ENCODE measurements around the gene NANOS2. TPM values are rescaled to one million over a fixed set of nuclear protein-coding genes. Genes with fewer than 3 reads are reported as not detected.

NANOS2 gene
- total RNA-seq, 1 experiment from 2014 or later: not detected

- H3K27ac ChIP-seq: no peak overlapping the region
- peaks cover 47% of the 10 kb centered on the region for H3K27me3 ChIP-seq (ENCODE audit: insufficient read depth, low read depth)
- no peak for DNase-seq
- no peaks in the 10 kb centered on the region for H3K79me2 ChIP-seq (ENCODE audit: low read depth)
- no peaks in the 10 kb centered on the region for H3K9me3 ChIP-seq (ENCODE audit: insufficient read depth, low read depth)
- no peak overlapping the region for H3K4me2 ChIP-seq
- ChIA-PET CTCF (interaction anchor here (0.6 kb wide), 1 partner anchor 437 kb away, joined by 4 read pairs; no protein-coding TSS in a partner anchor), POLR2A (ENCODE audit: unreplicated experiment) (interaction anchor here (0.6 kb wide), 1 partner anchor 76 kb away, joined by 3 read pairs; no protein-coding TSS in a partner anchor)
- no TSS peak for BruUV-seq (replicated peaks)
- intact Hi-C loops (cut with micrococcal nuclease; ENCODE audit: unreplicated experiment): no loop called here
- 0 out of 2 replicates have a peak, but pooled peaks cover 6% of the 10 kb centered on the region for H4K20me1 ChIP-seq (ENCODE audit: insufficient read depth)
- H2AFZ ChIP-seq: no peak overlapping the region
- H3K4me1 ChIP-seq (replicated peaks; ENCODE audit: insufficient read depth): no peaks in the 10 kb centered on the region
- H3K4me3 ChIP-seq: no peak overlapping the region
- H3K9me2 ChIP-seq (ENCODE audit: insufficient read depth): no peaks in the 10 kb centered on the region
- H3K36me3 ChIP-seq (ENCODE audit: low read depth): no peaks in the 10 kb centered on the region
- no peaks in the 10 kb centered on the region for H3F3A ChIP-seq (ENCODE audit: insufficient read depth, low read depth)
- TF ChIP-seq EZH2 (IDR thresholded peaks at IDR 0.05; ENCODE audit: low read depth): no peak
- no peak for TF ChIP-seq CTCF (conservative IDR thresholded peaks at IDR 0.05)
Measured at GRCh38 chr19:45940515-45940805, 25.9 kb upstream of the NANOS2 start.

DNA sequence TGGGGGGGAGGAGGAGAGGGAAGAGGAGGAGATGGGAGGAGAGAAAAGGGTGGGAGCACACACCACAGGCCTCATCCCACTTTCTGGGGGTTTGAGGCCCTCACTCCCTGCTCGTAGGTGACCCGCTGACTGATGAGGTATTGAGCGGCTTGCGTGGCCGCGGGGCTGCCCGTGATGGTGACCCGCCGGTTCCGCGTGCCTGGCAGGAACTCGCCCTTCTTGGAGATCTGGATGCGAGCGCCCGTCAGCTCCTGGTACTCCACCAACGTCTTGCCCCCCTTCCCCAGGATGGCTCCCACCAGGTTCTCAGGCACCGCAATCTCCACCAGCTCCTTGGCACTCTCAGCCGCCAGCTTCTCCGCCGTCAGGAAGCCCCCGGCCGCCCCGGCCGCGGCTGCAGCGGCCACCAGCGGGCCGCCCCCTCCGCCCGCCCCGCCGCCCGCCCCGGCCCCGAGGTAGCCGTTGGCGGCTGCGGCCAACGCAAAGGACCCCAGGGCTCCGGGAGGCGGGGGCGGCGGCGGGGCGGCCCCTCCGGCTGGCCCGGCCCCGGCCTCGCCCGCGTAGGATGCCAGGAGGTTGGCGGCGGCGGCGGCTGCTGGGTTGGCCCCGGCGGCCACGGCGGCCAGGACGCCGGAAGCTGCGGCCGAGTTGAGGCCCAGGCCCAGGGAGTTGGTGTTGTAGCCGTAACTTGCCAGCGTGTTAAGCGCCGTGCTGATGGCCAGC, 25.4 kb upstream of the NANOS2 start:
- no TSS peak for BruUV-seq (replicated peaks)
- no peak overlapping the region for H3K27ac ChIP-seq
- H3K4me3 ChIP-seq: no peak overlapping the region
- no peaks in the 10 kb centered on the region for H3F3A ChIP-seq (ENCODE audit: insufficient read depth, low read depth)
- TF ChIP-seq EZH2 (IDR thresholded peaks at IDR 0.05; ENCODE audit: low read depth) (no peak), CTCF (conservative IDR thresholded peaks at IDR 0.05) (no peak)
- no peak overlapping the region for H2AFZ ChIP-seq
- no peaks in the 10 kb centered on the region for H3K4me1 ChIP-seq (replicated peaks; ENCODE audit: insufficient read depth)
- H3K36me3 ChIP-seq (ENCODE audit: low read depth): no peaks in the 10 kb centered on the region
- H4K20me1 ChIP-seq (ENCODE audit: insufficient read depth): 0 out of 2 replicates have a peak, but pooled peaks cover 6% of the 10 kb centered on the region
- H3K9me2 ChIP-seq (ENCODE audit: insufficient read depth): no peaks in the 10 kb centered on the region
- H3K4me2 ChIP-seq: no peak overlapping the region
- POLR2A ChIA-PET (ENCODE audit: unreplicated experiment): no interaction called here
- no peaks in the 10 kb centered on the region for H3K9me3 ChIP-seq (ENCODE audit: insufficient read depth, low read depth)
- DNase-seq: no peak
- CTCF ChIA-PET: interaction anchor here (0.6 kb wide), 1 partner anchor 438 kb away, joined by 4 read pairs; no protein-coding TSS in a partner anchor
- intact Hi-C loops (cut with micrococcal nuclease; ENCODE audit: unreplicated experiment): no loop called here
- H3K79me2 ChIP-seq (ENCODE audit: low read depth): no peaks in the 10 kb centered on the region
- H3K27me3 ChIP-seq (ENCODE audit: insufficient read depth, low read depth): peaks cover 50% of the 10 kb centered on the region

- Histone ChIP-seq H3K4me2 (no peak overlapping the region), H3K79me2 (ENCODE audit: low read depth) (no peaks in the 10 kb centered on the region), H4K20me1 (ENCODE audit: insufficient read depth) (0 out of 2 replicates have a peak, but pooled peaks cover 6% of the 10 kb centered on the region), H3K27me3 (ENCODE audit: insufficient read depth, low read depth) (peaks cover 55% of the 10 kb centered on the region), H3F3A (ENCODE audit: insufficient read depth, low read depth) (no peaks in the 10 kb centered on the region), H3K4me3 (no peak overlapping the region), H3K9me3 (ENCODE audit: insufficient read depth, low read depth) (no peaks in the 10 kb centered on the region), H3K9me2 (ENCODE audit: insufficient read depth) (no peaks in the 10 kb centered on the region), H3K36me3 (ENCODE audit: low read depth) (no peaks in the 10 kb centered on the region), H3K4me1 (replicated peaks; ENCODE audit: insufficient read depth) (no peaks in the 10 kb centered on the region), H3K27ac (no peak overlapping the region), H2AFZ (no peak overlapping the region)
- no peak for DNase-seq
- ChIA-PET CTCF (no interaction called here), POLR2A (ENCODE audit: unreplicated experiment) (no interaction called here)
- TF ChIP-seq EZH2 (IDR thresholded peaks at IDR 0.05; ENCODE audit: low read depth) (no peak), CTCF (conservative IDR thresholded peaks at IDR 0.05) (no peak)
- BruUV-seq (replicated peaks): no TSS peak
- intact Hi-C loops (cut with micrococcal nuclease; ENCODE audit: unreplicated experiment): no loop called here
Measured at GRCh38 chr19:45938733-45939319, 24.2 kb upstream of the NANOS2 start.

All from PC-9 (cell line).